ENCODE data around the gene GRIPAP1.

The GRIPAP1 gene, protein sequence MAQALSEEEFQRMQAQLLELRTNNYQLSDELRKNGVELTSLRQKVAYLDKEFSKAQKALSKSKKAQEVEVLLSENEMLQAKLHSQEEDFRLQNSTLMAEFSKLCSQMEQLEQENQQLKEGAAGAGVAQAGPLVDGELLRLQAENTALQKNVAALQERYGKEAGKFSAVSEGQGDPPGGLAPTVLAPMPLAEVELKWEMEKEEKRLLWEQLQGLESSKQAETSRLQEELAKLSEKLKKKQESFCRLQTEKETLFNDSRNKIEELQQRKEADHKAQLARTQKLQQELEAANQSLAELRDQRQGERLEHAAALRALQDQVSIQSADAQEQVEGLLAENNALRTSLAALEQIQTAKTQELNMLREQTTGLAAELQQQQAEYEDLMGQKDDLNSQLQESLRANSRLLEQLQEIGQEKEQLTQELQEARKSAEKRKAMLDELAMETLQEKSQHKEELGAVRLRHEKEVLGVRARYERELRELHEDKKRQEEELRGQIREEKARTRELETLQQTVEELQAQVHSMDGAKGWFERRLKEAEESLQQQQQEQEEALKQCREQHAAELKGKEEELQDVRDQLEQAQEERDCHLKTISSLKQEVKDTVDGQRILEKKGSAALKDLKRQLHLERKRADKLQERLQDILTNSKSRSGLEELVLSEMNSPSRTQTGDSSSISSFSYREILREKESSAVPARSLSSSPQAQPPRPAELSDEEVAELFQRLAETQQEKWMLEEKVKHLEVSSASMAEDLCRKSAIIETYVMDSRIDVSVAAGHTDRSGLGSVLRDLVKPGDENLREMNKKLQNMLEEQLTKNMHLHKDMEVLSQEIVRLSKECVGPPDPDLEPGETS

DNA sequence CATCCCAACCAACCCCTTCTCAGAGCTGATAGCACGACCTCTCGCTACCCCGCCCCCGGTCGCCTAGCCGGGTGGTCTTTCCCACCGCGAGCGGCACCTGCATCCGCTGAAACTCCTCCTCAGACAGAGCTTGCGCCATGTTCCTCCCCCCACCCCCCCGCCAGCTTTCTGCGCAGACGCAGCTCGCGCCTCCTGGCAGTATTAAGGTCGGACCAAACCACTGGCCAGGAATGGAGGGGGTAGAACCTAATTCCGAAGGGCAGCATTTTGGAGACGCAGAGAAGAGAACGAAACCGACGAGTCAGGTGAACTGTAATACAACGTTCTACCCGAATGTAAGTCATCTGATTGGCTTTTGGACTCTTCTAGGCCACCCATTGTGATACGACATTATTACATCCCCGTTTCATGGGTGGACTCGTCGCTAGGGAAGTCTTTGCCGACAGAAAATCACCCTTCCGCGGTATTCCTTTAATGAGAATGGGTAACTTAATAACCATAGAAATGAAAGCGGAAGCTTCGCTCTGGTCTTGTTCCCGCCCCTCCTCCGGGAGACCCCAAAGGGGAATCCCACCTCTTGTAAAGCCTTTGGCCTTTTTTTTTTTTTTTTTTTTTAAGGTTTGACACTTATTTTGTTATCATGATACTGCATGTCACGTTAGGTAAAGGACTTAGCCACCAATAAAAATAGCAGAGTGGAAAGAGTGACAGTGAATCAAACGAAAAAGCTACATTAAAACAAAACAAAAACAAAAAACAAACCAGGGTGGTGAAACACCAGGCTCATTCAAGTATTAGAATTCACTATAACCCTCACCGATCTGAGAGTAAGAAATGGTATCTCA is at the start of gene GRIPAP1:
Gene GRIPAP1 (minus strand): TSS at position 174 of the 845 bp plus-strand sequence. CDS start 35 bp downstream, at position 139.
- DNase-seq = peak; percentile 90

GRCh38 chrX:49043987-49044281 is 41.9 kb upstream of the GRIPAP1 start:
- no peak for DNase-seq

GRCh38 chrX:49043220-49043986 is 41.3 kb upstream of the GRIPAP1 start, which contains the start of gene TFE3:
Gene TFE3, minus strand, starts transcription at chrX:49043357. Its CDS starts 131 bp downstream, at chrX:49043226.
- DNase-seq = peak; percentile 99

GRCh38 chrX:49042581-49043219 is 40.6 kb upstream of the GRIPAP1 start:
- no peak for DNase-seq

- no peak for DNase-seq
Measured at GRCh38 chrX:49041744-49042580, 39.9 kb upstream of the GRIPAP1 start.

- DNase-seq = no peak
Measured at GRCh38 chrX:49040376-49040955, 38.4 kb upstream of the GRIPAP1 start.

GRCh38 chrX:49039598-49040375 is 37.7 kb upstream of the GRIPAP1 start:
- DNase-seq = peak; percentile 38

DNA sequence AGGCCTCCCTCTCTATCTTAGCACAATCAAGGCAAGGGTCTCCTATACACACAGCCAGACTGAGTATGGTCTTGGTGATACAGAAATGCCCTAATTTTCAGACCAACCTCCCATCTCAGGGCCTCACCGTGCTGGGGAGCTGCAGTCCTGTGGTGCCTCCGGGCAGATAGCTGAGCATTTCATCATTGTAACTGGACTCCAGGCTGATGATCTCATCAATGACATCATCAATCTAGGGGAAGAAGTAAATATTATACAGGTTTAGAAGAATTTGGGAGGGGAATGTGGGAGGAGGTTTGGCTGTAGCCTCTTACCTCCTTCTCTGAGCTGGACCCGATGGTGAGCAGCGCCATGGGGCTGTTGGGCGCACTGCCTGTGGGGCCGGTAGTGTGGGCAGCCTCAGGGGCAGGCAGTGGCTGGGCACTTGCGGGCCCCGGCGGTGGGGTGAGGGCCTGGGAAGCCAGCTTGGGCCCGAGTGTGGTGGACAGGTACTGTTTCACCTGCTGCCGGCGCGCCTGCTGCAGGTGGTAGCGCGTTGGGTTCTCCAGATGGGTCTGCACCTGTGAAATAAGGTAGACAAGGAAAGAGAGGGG is 35.9 kb upstream of the GRIPAP1 start:
- no peak for DNase-seq

- DNase-seq = no peak
Measured at GRCh38 chrX:49030283-49030682, 28.2 kb upstream of the GRIPAP1 start.

- DNase-seq = no peak
Measured at GRCh38 chrX:49029876-49030275, 27.8 kb upstream of the GRIPAP1 start.

GRCh38 chrX:49019599-49020249 is 17.7 kb upstream of the GRIPAP1 start:
- DNase-seq = no peak

- no peak for DNase-seq
Measured at GRCh38 chrX:49019050-49019449, 17.0 kb upstream of the GRIPAP1 start.

DNA sequence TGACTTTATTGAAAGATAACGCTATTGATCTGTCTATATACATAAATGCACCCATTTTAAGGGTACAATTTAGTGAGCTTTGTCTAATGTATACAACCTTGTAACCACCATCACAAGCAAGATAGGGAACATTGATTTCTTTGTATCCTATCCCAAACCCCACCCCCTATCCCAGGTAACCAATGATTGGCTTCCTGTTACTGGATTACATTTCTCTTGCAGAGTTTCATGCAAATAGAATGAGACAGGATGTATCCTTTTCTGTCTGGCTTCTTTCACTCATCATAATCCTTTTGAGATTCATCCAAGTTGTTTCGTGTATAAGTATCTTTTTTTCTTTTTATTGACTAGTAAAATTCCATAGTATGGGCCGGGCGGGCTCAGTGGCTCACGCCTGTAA is 1.6 kb upstream of the GRIPAP1 start:
- no peak for DNase-seq

DNA sequence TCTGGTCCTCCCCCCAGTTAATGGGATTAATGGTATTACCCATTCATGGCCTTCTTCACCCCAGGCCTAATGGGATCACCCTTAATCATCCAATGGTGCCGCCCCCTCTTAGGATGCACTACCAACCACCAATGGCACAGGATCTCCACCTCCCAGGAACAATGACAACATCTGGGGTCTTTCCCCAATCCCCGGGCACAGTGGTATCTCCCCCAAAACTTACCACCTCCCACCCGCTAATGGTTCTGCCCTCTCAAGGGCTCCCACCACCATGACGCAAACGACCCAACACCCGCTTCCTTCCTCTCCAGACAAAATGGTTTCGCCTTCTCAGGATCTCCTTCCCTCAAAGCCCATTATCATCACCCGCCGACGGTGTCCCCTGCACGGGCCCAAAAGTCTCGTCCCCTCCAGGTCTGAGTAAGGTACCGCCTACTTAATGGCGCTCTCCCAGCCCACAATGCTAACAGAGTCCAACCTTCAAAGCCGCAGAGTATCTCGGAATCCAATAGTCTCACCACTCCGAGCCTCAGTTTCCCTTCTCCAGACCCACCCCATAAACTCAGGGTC is 458 bp downstream of the GRIPAP1 start:
- peak; percentile 25 for DNase-seq

GRCh38 chrX:49000636-49001035 is 1.4 kb downstream of the GRIPAP1 start:
- no peak for DNase-seq

- DNase-seq = no peak
Measured at GRCh38 chrX:48999030-48999429, 3.0 kb downstream of the GRIPAP1 start.

DNA sequence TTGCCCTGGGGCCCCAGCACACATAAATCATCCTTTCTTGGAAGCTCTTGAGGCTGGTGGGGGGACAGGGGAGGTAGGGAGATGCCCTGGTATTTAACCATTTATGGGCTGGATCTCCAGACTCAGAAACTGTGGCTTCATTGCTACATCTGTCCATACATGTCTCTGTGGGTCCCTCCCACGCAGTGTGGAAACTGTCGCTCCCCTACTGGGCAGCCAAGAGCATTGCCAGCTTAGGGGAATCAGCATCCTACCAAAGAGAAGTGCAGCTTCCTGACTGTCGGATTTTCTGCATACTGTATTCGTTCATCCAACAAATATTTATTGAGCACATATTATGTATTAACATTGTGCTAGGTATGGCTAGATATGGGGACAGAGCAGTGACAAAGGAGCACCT is 3.7 kb downstream of the GRIPAP1 start:
- DNase-seq = no peak

DNA sequence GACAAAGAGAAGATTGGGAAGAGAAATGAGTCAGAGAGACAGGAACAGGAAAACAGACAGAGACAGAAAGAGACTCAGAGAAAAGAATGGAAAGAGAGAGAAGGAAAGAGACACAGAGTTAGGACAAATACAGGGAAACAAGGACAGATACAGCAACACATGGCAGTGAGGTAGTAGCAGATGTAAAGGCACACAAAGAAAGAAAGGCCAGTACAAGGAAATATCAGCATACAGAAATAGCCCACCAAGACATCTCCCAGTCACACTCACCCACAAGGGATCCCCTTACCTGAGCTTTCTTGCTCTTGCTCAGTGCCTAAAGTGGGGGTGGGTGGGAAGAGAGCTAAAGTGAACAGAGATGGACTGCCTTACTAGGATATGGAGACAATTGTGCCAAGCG is 4.2 kb downstream of the GRIPAP1 start:
- DNase-seq = no peak

All from NCI-H345 (cell line).